Activated naive CD8-positive, alpha-beta T cell treated with anti-CD3 and anti-CD28 coated beads, Interleukin-2, amount 10 ng/mL, durations not matched to agents 7 days and 5 days (primary cell): ENCODE measurements around the gene TRIM14. TPM values are rescaled to one million over a fixed set of nuclear protein-coding genes. Genes with fewer than 3 reads are reported as not detected.
"Not testable (repeated sequence)": the region's sequence is repeated elsewhere in the genome, so short reads cannot be mapped to it uniquely, and the experiment has no call there.

Experiments
- ATAC-seq: fragments of 150-1000 bp; cut with Tn5 transposase; one replicate; pipeline ENCODE4 v1.10.0; 2021; ENCODE audit warnings: low read depth, moderate library complexity
- POLR2A ChIA-PET: fragments of 350-600 bp; sonication (Branson Sonifier 250); formaldehyde crosslinking; loops from one replicate; lab custom pipeline; 2021; ENCODE audit warnings: antibody characterized with exemption; lab: Charles Lee
- DNase-seq: peaks from one replicate; pipeline ENCODE4 v3.0.0; 2021
- H3K27ac Mint-ChIP-seq: one replicate; pipeline ENCODE4 v1.8.0; 2022; ENCODE audit warnings: mild to moderate bottlenecking, mixed read lengths
- H3K27me3 Mint-ChIP-seq: one replicate; pipeline ENCODE4 v1.8.0; 2022; ENCODE audit warnings: mild to moderate bottlenecking, moderate library complexity, mixed read lengths
- H3K36me3 Mint-ChIP-seq: one replicate; pipeline ENCODE4 v1.8.0; 2021; ENCODE audit warnings: mild to moderate bottlenecking, mixed read lengths
- H3K4me1 Mint-ChIP-seq: one replicate; pipeline ENCODE4 v1.8.0; 2021; ENCODE audit warnings: mixed read lengths
- H3K4me3 Mint-ChIP-seq: one replicate; pipeline ENCODE4 v1.8.0; 2022; ENCODE audit warnings: mild to moderate bottlenecking, moderate library complexity, mixed read lengths
- H3K9me3 Mint-ChIP-seq: one replicate; pipeline ENCODE4 v1.8.0; 2021; ENCODE audit warnings: mixed read lengths
- total RNA-seq, 2 experiments: library from RNA; stranded (reverse); gene quantifications; one replicate each; pipeline ENCODE4 v1.2.3, GENCODE V29; 2021

Gene TRIM14
- total RNA-seq, 2 experiments from 2014 or later = 99.0 to 108 TPM

GRCh38 chr9:98117097-98117496 lies 1.9 kb downstream of the TRIM14 start:
- not testable (repeated sequence) for DNase-seq, H3K27me3 Mint-ChIP-seq, ATAC-seq, H3K9me3 Mint-ChIP-seq
- H3K36me3 Mint-ChIP-seq = peaks cover 19% of the 10 kb centered on the region
- peak overlapping the region; percentile 91 for H3K4me3 Mint-ChIP-seq
- H3K4me1 Mint-ChIP-seq = peaks cover 46% of the 10 kb centered on the region
- peak overlapping the region; percentile 94 for H3K27ac Mint-ChIP-seq
- POLR2A ChIA-PET = interaction anchor here (2.9 to 7.5 kb wide), 2 partner anchors 9 to 15 kb away, joined by 80 to 125 read pairs; no protein-coding TSS in a partner anchor

- Mint-ChIP-seq H3K27ac (peak overlapping the region; percentile 98), H3K4me3 (peak overlapping the region; percentile 70), H3K9me3 (no peaks in the 10 kb centered on the region), H3K36me3 (peaks cover 65% of the 10 kb centered on the region), H3K4me1 (peaks cover 68% of the 10 kb centered on the region), H3K27me3 (no peaks in the 10 kb centered on the region)
- peak; percentile 40 for ATAC-seq
- DNase-seq = peak; percentile 52
- POLR2A ChIA-PET = interaction anchor here (0.7 to 5.1 kb wide), 11 partner anchors 9 to 147 kb away, joined by 3 to 80 read pairs (median 4); partner anchors contain the start of genes CORO2A, NANS, TBC1D2 and TRIM14
These were observed 10.0 kb downstream of the TRIM14 start for GRCh38 chr9:98109052-98109451.

- POLR2A ChIA-PET = interaction anchor here (0.7 to 5.1 kb wide), 9 partner anchors 10 to 148 kb away, joined by 3 to 80 read pairs (median 4); partner anchors contain the start of genes CORO2A, NANS, TBC1D2 and TRIM14
- Mint-ChIP-seq H3K4me3 (peak overlapping the region; percentile 70), H3K27ac (peak overlapping the region; percentile 98), H3K4me1 (peaks cover 72% of the 10 kb centered on the region), H3K27me3 (no peaks in the 10 kb centered on the region), H3K36me3 (peaks cover 69% of the 10 kb centered on the region), H3K9me3 (no peaks in the 10 kb centered on the region)
- DNase-seq (peak; percentile 58), ATAC-seq (peak; percentile 91)
These were observed 10.4 kb downstream of the TRIM14 start for GRCh38 chr9:98108531-98109031.

- peaks cover 72% of the 10 kb centered on the region for H3K4me1 Mint-ChIP-seq
- H3K9me3 Mint-ChIP-seq = no peaks in the 10 kb centered on the region
- ATAC-seq (peak; percentile 8), DNase-seq (no peak)
- peak overlapping the region; percentile 98 for H3K27ac Mint-ChIP-seq
- POLR2A ChIA-PET = interaction anchor here (1.0 to 5.1 kb wide), 5 partner anchors 10 to 148 kb away, joined by 3 to 80 read pairs (median 10); partner anchors contain the start of genes CORO2A, NANS, TBC1D2 and TRIM14
- peaks cover 69% of the 10 kb centered on the region for H3K36me3 Mint-ChIP-seq
- peak overlapping the region; percentile 70 for H3K4me3 Mint-ChIP-seq
- H3K27me3 Mint-ChIP-seq = no peaks in the 10 kb centered on the region
These were observed 11.1 kb downstream of the TRIM14 start for GRCh38 chr9:98107926-98108325.

GRCh38 chr9:98105006-98105405 lies 14.0 kb downstream of the TRIM14 start:
- peaks cover 57% of the 10 kb centered on the region for H3K36me3 Mint-ChIP-seq
- no peaks in the 10 kb centered on the region for H3K9me3 Mint-ChIP-seq
- peak overlapping the region; percentile 98 for H3K27ac Mint-ChIP-seq
- H3K4me3 Mint-ChIP-seq = no peak overlapping the region
- POLR2A ChIA-PET = interaction anchor here (1.3 to 6.2 kb wide), 2 partner anchors 14 to 49 kb away, joined by 4 to 125 read pairs; partner anchors contain the start of genes NANS and TRIM14
- no peaks in the 10 kb centered on the region for H3K27me3 Mint-ChIP-seq
- no peak for ATAC-seq
- H3K4me1 Mint-ChIP-seq = peaks cover 80% of the 10 kb centered on the region
- DNase-seq = no peak

- Mint-ChIP-seq H3K4me1 (peaks cover 78% of the 10 kb centered on the region), H3K27ac (peak overlapping the region; percentile 98), H3K27me3 (no peaks in the 10 kb centered on the region), H3K4me3 (peak overlapping the region; percentile 69), H3K36me3 (peaks cover 54% of the 10 kb centered on the region), H3K9me3 (no peaks in the 10 kb centered on the region)
- ATAC-seq (no peak), DNase-seq (no peak)
- POLR2A ChIA-PET = interaction anchor here (1.3 to 6.2 kb wide), 2 partner anchors 14 to 48 kb away, joined by 4 to 125 read pairs; partner anchors contain the start of genes NANS and TRIM14
These were observed 14.6 kb downstream of the TRIM14 start for GRCh38 chr9:98104445-98104881.

- H3K9me3 Mint-ChIP-seq = no peaks in the 10 kb centered on the region
- H3K27me3 Mint-ChIP-seq = no peaks in the 10 kb centered on the region
- DNase-seq = peak; percentile 68
- H3K4me3 Mint-ChIP-seq = peak overlapping the region; percentile 89
- peaks cover 62% of the 10 kb centered on the region for H3K4me1 Mint-ChIP-seq
- ATAC-seq = peak; percentile 99
- H3K27ac Mint-ChIP-seq = peak overlapping the region; percentile 98
- POLR2A ChIA-PET = interaction anchor here (0.6 to 6.2 kb wide), 17 partner anchors 10 to 181 kb away, joined by 3 to 125 read pairs (median 5); partner anchors contain the start of genes ANP32B, CORO2A, NANS and TBC1D2
- peaks cover 46% of the 10 kb centered on the region for H3K36me3 Mint-ChIP-seq
These were observed 17.2 kb downstream of the TRIM14 start for GRCh38 chr9:98101868-98102273.

GRCh38 chr9:98101416-98101815 lies 17.6 kb downstream of the TRIM14 start:
- Mint-ChIP-seq H3K9me3 (no peaks in the 10 kb centered on the region), H3K4me3 (peak overlapping the region; percentile 89), H3K27ac (peak overlapping the region; percentile 98), H3K36me3 (peaks cover 45% of the 10 kb centered on the region), H3K27me3 (no peaks in the 10 kb centered on the region), H3K4me1 (peaks cover 62% of the 10 kb centered on the region)
- POLR2A ChIA-PET = interaction anchor here (0.6 to 6.2 kb wide), 14 partner anchors 10 to 180 kb away, joined by 3 to 125 read pairs (median 6); partner anchors contain the start of genes ANP32B, CORO2A, NANS and TBC1D2
- ATAC-seq = no peak
- no peak for DNase-seq

- POLR2A ChIA-PET = interaction anchor here (1.4 to 6.2 kb wide), 3 partner anchors 9 to 156 kb away, joined by 3 to 125 read pairs (median 26); partner anchors contain the start of genes TBC1D2 and TRIM14
- DNase-seq (no peak), ATAC-seq (no peak)
- no peaks in the 10 kb centered on the region for H3K27me3 Mint-ChIP-seq
- peaks cover 37% of the 10 kb centered on the region for H3K36me3 Mint-ChIP-seq
- peak overlapping the region; percentile 26 for H3K4me3 Mint-ChIP-seq
- H3K4me1 Mint-ChIP-seq = peaks cover 54% of the 10 kb centered on the region
- no peaks in the 10 kb centered on the region for H3K9me3 Mint-ChIP-seq
- peak overlapping the region; percentile 98 for H3K27ac Mint-ChIP-seq
These were observed 18.6 kb downstream of the TRIM14 start for GRCh38 chr9:98100456-98100855.

GRCh38 chr9:98099898-98100297 lies 19.1 kb downstream of the TRIM14 start:
- ATAC-seq (no peak), DNase-seq (peak; percentile 25)
- H3K27ac Mint-ChIP-seq = peak overlapping the region; percentile 87
- H3K27me3 Mint-ChIP-seq = no peaks in the 10 kb centered on the region
- H3K4me1 Mint-ChIP-seq = peaks cover 51% of the 10 kb centered on the region
- peaks cover 35% of the 10 kb centered on the region for H3K36me3 Mint-ChIP-seq
- H3K9me3 Mint-ChIP-seq = no peaks in the 10 kb centered on the region
- H3K4me3 Mint-ChIP-seq = peak overlapping the region; percentile 57
- POLR2A ChIA-PET = interaction anchor here (1.4 to 6.2 kb wide), 3 partner anchors 8 to 156 kb away, joined by 3 to 125 read pairs (median 26); partner anchors contain the start of genes TBC1D2 and TRIM14

GRCh38 chr9:98099346-98099745 lies 19.7 kb downstream of the TRIM14 start:
- POLR2A ChIA-PET = interaction anchor here (3.2 to 6.2 kb wide), 2 partner anchors 19 to 157 kb away, joined by 26 to 125 read pairs; partner anchors contain the start of genes TBC1D2 and TRIM14
- H3K27ac Mint-ChIP-seq = peak overlapping the region; percentile 36
- H3K36me3 Mint-ChIP-seq = peaks cover 32% of the 10 kb centered on the region
- H3K27me3 Mint-ChIP-seq = no peaks in the 10 kb centered on the region
- no peak overlapping the region for H3K4me3 Mint-ChIP-seq
- peaks cover 47% of the 10 kb centered on the region for H3K4me1 Mint-ChIP-seq
- ATAC-seq (no peak), DNase-seq (no peak)
- no peaks in the 10 kb centered on the region for H3K9me3 Mint-ChIP-seq

GRCh38 chr9:98097836-98098235 lies 21.2 kb downstream of the TRIM14 start:
- Mint-ChIP-seq H3K36me3 (peaks cover 33% of the 10 kb centered on the region), H3K4me3 (no peak overlapping the region), H3K27me3 (no peaks in the 10 kb centered on the region), H3K27ac (peak overlapping the region; percentile 55), H3K9me3 (no peaks in the 10 kb centered on the region), H3K4me1 (peaks cover 38% of the 10 kb centered on the region)
- ATAC-seq (no peak), DNase-seq (peak; percentile 10)
- POLR2A ChIA-PET = interaction anchor here (0.8 to 0.9 kb wide), 2 partner anchors 11 to 12 kb away, joined by 3 read pairs; no protein-coding TSS in a partner anchor

- Mint-ChIP-seq H3K4me3 (no peak overlapping the region), H3K9me3 (no peaks in the 10 kb centered on the region), H3K36me3 (peaks cover 32% of the 10 kb centered on the region), H3K27ac (peak overlapping the region; percentile 70), H3K27me3 (no peaks in the 10 kb centered on the region), H3K4me1 (peaks cover 30% of the 10 kb centered on the region)
- peak; percentile 19 for DNase-seq
- POLR2A ChIA-PET = no interaction called here
- no peak for ATAC-seq
These were observed 22.9 kb downstream of the TRIM14 start for GRCh38 chr9:98096091-98096490.
